ENCODE data around the gene DHRS3.

DHRS3 gene

GRCh38 chr1:12556368-12556930 is 61.6 kb downstream of the DHRS3 start:
- no peak for TF ChIP-seq CTCF (conservative IDR thresholded peaks at IDR 0.05)
- no peak overlapping the region for H3K27ac ChIP-seq

- no peak overlapping the region for H3K27ac ChIP-seq
- no peak for TF ChIP-seq CTCF (conservative IDR thresholded peaks at IDR 0.05)
These were observed 62.3 kb downstream of the DHRS3 start for GRCh38 chr1:12555411-12556367.

GRCh38 chr1:12554521-12555305 is 63.3 kb downstream of the DHRS3 start:
- H3K27ac ChIP-seq = no peak overlapping the region
- TF ChIP-seq CTCF (conservative IDR thresholded peaks at IDR 0.05) = no peak

- TF ChIP-seq CTCF (conservative IDR thresholded peaks at IDR 0.05) = no peak
- H3K27ac ChIP-seq = no peak overlapping the region
These were observed 64.0 kb downstream of the DHRS3 start for GRCh38 chr1:12553963-12554362.

GRCh38 chr1:12552951-12553921 is 64.8 kb downstream of the DHRS3 start:
- H3K27ac ChIP-seq = no peak overlapping the region
- no peak for TF ChIP-seq CTCF (conservative IDR thresholded peaks at IDR 0.05)

- no peak for TF ChIP-seq CTCF (conservative IDR thresholded peaks at IDR 0.05)
- no peak overlapping the region for H3K27ac ChIP-seq
These were observed 65.7 kb downstream of the DHRS3 start for GRCh38 chr1:12552111-12552888.
